GM10248 (cell line): ENCODE measurements around the gene CTDSP2.
"Not testable (repeated sequence)": the region's sequence is repeated elsewhere in the genome, so short reads cannot be mapped to it uniquely, and the experiment has no call there.

Experiments
- CTCF ChIA-PET: fragments of 300-600 bp; sonication (Branson Sonifier 250); formaldehyde crosslinking; extraction: SDS; loops from one replicate; lab custom pipeline; 2021; ENCODE audit warnings: antibody characterized with exemption; lab: Yijun Ruan, JAX
- POLR2A ChIA-PET: fragments of 350-650 bp; sonication (Branson Sonifier 250); formaldehyde crosslinking; extraction: SDS; loops from one replicate; lab custom pipeline; 2020; ENCODE audit warnings: antibody characterized with exemption; lab: Yijun Ruan, JAX
- DNase-seq: peaks from one replicate; pipeline ENCODE4 v3.0.0; 2012; ENCODE audit errors: extremely low spot score
- TF ChIP-seq, protein P1 (sequence below): IDR thresholded peaks from 2 replicates; pipeline ENCODE4 v1.5.1; 2012; ENCODE audit warnings: mild to moderate bottlenecking, low read depth; ENCODE audit errors: extremely low read depth, missing control alignments, control extremely low read depth

Gene CTDSP2

DNA sequence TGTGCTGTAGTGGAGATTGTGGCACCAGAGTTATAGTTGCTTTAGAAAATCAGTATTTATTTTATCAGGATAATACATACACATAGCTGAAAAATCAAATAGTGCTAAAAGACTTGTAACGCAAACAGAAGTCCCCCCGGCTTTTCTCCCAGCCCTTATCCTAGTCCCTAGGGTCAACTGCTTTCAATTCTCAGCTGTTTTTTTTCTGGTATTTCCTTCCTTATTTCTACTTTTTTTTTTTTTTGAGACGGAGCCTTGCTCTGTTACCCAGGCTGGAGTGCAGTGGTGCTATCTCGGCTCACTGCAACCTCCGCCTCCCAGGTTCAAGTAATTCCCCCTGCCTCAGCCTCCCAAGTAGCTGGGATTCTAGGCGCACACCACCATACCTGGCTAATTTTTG, 8.4 kb upstream of the CTDSP2 start:
- no peak for DNase-seq
- TF ChIP-seq, protein P1, sequence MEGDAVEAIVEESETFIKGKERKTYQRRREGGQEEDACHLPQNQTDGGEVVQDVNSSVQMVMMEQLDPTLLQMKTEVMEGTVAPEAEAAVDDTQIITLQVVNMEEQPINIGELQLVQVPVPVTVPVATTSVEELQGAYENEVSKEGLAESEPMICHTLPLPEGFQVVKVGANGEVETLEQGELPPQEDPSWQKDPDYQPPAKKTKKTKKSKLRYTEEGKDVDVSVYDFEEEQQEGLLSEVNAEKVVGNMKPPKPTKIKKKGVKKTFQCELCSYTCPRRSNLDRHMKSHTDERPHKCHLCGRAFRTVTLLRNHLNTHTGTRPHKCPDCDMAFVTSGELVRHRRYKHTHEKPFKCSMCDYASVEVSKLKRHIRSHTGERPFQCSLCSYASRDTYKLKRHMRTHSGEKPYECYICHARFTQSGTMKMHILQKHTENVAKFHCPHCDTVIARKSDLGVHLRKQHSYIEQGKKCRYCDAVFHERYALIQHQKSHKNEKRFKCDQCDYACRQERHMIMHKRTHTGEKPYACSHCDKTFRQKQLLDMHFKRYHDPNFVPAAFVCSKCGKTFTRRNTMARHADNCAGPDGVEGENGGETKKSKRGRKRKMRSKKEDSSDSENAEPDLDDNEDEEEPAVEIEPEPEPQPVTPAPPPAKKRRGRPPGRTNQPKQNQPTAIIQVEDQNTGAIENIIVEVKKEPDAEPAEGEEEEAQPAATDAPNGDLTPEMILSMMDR: no peak
- ChIA-PET CTCF (interaction anchor here (1.2 to 3.1 kb wide), 4 partner anchors 10 to 42 kb away, joined by 3 to 11 read pairs (median 10); no protein-coding TSS in a partner anchor), POLR2A (no interaction called here)

DNA sequence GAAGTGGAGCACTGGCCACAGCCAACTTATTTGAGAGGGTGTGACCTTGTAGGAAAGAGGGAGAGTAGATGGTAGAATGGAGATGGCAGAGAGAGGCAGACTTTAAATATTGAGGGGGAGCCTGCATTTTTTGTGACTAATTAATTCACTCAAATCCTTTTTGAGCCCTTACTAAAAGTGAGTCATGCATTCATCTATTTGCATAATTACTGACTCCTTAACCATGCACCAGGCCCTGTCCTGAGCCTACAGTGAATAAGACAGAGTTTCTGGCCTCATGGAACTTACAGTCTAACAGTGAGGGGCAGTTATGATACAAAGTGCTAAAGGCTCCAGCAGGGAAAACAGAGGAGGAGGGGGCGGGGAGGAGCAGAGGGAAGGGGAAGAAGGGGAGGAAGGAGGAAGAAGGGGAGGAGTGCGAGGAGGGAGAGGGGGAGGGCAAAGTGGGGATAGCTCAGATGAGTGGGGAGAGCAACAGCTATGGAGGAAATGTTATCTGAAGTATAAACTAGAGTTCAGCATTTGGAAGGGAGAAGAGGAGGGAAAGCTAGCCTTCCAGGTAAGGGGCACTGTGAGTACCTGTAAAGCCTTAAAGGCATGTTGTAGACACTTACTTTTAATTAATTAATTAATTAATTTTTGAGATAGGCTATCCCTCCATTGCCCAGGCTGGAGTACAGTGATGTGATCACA, 7.5 kb upstream of the CTDSP2 start:
- DNase-seq: no peak
- TF ChIP-seq, protein P1: no peak
- POLR2A ChIA-PET: no interaction called here
- CTCF ChIA-PET: interaction anchor here (1.2 to 3.1 kb wide), 5 partner anchors 9 to 43 kb away, joined by 3 to 11 read pairs (median 9); no protein-coding TSS in a partner anchor

DNA sequence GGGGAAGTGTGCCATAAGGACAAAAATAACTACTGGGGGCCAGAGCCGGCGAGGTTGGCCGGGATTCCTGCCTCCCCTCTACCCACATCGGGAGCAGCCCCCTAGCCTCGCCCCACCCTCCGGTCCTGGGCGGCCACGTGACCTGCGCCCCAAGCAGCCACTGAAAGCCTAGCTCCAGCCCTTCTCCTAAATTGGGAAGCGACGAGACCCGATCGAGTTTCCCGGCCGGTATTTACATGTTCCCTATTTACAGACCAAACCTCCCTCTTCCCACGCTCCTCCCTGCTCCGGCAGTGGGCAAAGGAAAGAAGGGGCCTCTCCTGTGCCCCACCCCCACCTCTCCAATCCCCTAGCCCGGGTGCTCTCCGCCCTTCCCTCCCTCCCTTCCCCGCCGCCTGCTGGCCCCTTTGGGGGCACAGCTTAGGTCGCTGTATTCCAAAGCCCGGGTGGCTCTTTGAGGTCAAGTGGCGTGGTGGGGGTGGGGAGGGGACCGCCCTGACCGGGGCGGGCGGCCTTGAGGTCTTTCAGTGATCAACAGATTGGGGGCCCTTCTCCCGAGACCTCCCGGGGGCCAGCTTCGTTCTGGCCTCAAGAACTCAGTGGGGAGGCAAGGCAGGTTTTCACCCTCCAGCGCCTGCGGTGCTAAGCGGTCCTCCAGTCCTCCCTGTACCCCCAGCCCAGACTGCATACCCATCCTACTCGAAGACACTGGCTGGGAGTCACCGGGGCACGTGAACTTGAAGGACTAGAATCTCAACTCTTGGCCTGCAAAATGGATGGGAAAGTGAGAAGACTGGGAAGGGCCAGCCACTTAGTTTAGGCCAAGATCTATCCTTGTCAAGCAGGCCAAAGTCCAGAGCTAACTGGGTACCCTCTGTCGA, 6.3 kb upstream of the CTDSP2 start:
- CTCF ChIA-PET: interaction anchor here (1.0 to 3.1 kb wide), 7 partner anchors 8 to 45 kb away, joined by 3 to 11 read pairs (median 4); no protein-coding TSS in a partner anchor
- POLR2A ChIA-PET: no interaction called here
- TF ChIP-seq, protein P1: no peak
- DNase-seq: no peak

DNA sequence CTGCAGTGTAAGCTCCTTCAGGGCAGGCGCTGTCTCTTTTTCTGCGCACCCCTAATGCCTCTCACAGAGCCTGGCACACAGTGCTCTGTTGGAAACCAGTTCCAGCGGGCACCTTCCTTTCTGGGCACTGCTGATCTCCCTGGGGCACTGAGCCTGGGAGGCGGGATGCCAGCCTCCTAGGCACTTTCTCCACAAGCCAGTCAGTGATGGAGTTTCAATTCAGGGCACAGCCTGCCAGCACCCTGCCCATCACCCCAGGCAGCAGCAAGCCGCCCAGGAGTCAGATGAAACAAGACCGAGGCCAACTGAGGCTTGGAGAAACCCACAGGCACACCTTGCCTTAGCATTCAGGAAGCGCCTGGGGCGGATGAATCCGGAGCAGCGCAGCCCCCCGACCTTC, 5.7 kb upstream of the CTDSP2 start:
- DNase-seq: no peak
- ChIA-PET CTCF (interaction anchor here (1.0 to 3.1 kb wide), 9 partner anchors 9 to 69 kb away, joined by 3 to 9 read pairs (median 4); partner anchors contain the start of gene TSFM), POLR2A (no interaction called here)
- TF ChIP-seq, protein P1: no peak

DNA sequence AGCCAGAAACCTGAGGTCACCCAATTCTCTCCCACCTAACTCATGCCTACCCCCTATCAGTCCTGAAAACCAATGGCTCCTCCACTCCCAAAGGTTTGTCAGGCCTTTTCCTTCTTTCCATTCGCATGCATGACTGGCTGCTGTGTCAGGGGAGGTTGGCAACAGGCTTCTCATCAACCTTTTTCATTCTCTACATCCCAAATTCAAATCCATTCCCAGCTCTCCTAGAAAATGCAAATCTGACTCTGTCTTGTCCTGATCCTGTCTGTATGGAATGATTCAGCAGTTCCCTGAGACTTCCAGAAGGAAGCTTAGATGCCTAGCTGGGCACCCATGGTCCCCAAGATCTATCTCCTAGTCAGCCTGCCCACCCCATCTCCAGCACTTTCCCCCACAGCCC, 5.0 kb upstream of the CTDSP2 start:
- ChIA-PET POLR2A (no interaction called here), CTCF (interaction anchor here (0.5 to 1.8 kb wide), 11 partner anchors 9 to 399 kb away, joined by 3 to 6 read pairs (median 3); partner anchors contain the start of gene TSFM)
- TF ChIP-seq, protein P1: no peak
- no peak for DNase-seq

DNA sequence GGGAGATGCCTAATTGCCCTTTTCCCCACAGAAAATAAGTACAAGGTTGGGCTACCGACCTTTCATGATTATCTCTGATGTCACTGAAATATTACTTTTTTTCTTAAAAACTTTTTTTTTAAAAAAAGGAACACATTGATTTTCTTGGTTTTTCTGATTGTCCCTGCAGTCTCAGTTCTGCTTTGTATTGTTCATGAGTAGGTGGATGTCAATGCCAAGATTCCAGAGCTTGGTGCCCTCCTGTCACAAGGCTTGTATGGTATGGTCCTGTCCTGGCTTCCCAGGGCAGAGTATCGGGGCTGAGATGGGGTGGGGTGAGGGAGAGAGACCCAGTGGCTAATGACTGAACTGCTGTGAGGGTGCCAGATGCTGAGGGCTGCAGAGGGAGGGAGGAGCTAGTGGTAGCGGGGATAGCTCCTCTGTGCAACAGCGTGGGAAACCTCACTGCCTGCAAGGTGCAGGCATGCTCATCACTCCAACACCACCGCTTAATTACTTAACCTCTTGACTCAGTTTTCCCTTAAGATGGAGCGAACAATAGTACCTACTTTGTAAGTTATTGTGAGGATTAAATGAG, 4.4 kb upstream of the CTDSP2 start:
- TF ChIP-seq, protein P1: no peak
- ChIA-PET CTCF (interaction anchor here (0.5 to 1.8 kb wide), 11 partner anchors 9 to 399 kb away, joined by 3 to 6 read pairs (median 3); partner anchors contain the start of gene TSFM), POLR2A (no interaction called here)
- peak; percentile 51 for DNase-seq

DNA sequence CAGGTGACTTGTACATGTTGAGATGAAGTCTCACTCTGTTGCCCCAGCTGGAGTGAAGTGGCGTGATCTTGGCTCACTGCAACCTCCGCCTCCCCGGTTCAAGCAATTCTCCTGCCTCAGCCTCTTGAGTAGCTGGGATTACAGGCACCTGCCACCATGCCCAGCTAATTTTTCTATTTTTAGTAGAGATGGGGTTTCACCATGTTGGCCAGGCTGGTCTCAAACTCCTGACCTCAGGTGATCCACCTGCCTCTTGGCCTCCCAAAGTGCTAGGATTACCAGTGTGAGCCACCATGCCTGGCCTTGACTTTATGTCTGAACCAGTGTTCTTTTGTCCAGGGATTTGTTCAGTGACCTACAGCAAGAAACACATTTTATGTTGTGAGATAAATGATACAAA, 2.9 kb upstream of the CTDSP2 start:
- POLR2A ChIA-PET, DNase-seq: not testable (repeated sequence)
- CTCF ChIA-PET: interaction anchor here (2.1 kb wide), 1 partner anchor 34 kb away, joined by 5 read pairs; no protein-coding TSS in a partner anchor
